GM21390 (cell line): ENCODE measurements around the gene ITIH4.

Experiments
- ATAC-seq: cut with Tn5 transposase; IDR thresholded peaks from one replicate; pipeline ENCODE4 v1.9.1; 2021; ENCODE audit not compliant: unreplicated experiment

ITIH4 gene

DNA sequence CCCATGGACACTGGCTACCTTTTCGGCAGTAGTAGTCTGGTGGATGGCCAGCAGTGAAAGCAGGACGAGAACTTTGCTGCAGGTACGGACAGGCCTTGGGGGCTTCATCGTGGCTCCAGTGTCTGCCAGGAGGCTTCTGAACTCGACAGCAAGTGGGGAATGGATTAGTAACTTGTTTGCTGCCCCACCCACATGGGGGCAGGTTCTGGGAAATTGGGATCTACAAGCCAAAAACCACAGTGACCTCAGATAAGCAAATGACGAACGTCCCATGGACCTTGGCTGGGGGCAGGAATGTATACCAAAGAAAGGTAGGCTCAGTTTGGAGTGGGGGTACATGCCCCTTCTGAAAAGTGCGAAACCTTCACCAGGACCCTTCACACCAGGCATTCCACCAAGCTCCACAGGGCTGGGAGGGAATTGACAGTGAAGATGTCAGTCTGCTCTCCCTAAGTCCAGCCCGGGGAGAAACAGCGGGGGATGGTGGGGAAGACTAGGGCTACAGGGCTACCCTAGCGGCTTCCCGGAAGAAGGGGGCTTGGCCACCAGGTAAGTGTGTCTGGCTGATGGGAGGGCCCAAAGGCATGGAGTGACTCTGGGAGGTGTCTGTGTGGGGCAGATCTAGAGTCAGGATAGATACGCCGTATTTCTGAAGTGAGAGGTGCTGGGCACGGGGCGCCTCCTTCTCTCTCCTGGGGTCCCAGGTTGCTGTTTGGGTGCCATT is at the start of gene ITIH4:
TSS of gene ITIH4 (minus strand) at position 138 of the 724 bp plus-strand sequence. CDS start at position 108, 30 bp downstream.
- ATAC-seq = no peak

DNA sequence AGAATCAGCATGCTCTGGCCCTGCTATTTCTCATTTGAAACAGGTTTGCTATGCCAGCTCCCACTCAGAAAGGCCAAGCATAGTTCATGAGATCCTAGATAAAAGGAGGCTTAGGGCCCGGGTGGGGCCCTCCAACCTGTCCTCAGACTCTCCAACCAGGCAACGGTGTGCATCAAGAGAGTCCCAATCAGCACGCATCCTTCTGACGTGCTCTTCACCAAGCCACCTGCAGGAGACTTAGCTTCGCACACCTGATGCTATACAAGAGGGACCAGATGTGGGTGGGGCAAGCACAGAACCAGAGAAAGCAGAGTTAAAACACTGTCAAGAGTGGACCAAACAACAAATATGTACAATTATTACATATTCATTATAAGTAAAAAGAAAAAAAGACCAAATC is 49.6 kb upstream of the ITIH4 start:
- ATAC-seq = no peak

- no peak for ATAC-seq
These were observed 49.1 kb upstream of the ITIH4 start for GRCh38 chr3:52879581-52879980.

GRCh38 chr3:52879090-52879489 is 48.6 kb upstream of the ITIH4 start:
- ATAC-seq = no peak

GRCh38 chr3:52877085-52877484 is 46.6 kb upstream of the ITIH4 start:
- ATAC-seq = no peak

DNA sequence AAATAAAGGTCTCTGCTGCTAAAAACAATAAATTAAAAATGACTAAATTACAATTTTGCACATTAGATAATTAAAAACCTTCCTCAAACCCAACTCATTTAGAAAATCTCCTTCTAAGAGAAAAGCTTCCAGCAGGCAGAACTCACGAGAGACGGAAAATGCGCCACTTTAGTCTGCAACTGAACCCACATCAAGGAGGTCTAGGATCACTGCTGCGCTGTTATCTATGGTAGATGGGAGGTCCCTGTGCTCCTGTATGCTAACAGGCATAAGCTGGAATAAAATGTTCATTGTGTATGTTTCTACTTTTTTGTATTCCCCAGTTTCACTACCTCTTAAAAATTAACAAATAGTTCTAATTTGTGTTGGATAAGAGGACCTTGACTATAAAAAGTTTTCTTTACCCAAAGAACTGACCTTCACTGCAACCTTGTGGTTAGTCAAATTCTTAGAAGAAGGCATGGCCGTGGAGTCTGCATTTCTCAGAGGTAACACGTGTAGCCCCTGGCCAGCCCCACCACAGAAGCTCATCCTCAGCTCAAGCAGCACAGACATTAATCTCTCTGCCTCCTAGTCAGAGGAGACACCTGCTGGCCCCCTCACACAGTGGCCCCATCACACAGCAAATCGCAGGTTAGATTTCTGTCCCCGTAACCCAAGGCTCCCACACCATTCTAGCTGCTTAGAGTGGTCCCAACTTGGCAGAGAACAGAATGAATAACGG is 44.6 kb upstream of the ITIH4 start:
- ATAC-seq = no peak

DNA sequence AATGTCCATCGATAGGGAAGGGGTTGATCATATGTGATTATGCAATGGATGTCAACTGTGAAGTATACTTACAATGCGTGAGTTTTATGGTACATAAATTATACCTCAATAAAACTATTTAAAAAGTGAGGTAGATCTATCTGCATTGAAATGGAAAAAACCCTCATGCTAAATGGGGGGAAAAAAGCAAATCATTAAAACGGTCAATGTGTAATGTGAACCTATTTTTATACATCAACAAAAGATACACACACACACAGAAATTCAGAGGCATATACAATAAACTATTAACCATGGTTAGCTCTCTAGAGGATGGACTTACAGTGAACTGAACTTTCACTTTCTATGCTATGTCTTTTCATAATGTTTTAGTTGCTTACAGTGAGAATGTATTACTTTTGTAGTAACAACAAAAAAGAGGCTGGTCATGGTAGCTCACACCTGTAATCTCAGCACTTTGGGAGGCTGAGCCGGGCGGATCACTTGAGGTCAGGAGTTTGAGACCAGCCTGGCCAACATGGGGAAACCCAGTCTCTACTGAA is 43.8 kb upstream of the ITIH4 start:
- no peak for ATAC-seq

- no peak for ATAC-seq
These were observed 43.1 kb upstream of the ITIH4 start for GRCh38 chr3:52873433-52874159.

- no peak for ATAC-seq
These were observed 41.8 kb upstream of the ITIH4 start for GRCh38 chr3:52872245-52872644.

GRCh38 chr3:52871761-52872160 is 41.3 kb upstream of the ITIH4 start:
- ATAC-seq = no peak

DNA sequence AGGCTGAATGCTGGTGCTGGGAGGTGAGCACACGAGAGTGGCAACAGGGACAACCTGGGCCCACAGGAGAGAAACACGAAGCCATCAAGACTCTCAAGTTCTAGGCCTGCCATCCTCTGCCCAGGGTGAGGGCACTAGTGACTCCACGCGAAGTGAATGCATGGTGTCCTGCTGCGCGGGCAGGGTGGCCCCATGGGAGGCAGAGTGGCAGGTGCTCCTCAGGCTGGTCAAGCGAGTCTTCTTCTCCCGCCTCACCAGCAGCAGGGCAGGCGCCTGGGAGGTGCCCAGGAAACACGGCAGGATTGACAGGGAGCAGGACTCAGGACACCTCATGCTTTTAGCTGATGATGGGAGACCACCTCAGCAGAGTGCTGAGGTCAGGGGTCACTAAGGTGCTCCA is 40.0 kb upstream of the ITIH4 start:
- no peak for ATAC-seq

- no peak for ATAC-seq
These were observed 36.0 kb upstream of the ITIH4 start for GRCh38 chr3:52866427-52866826.

GRCh38 chr3:52865994-52866393 is 35.5 kb upstream of the ITIH4 start:
- no peak for ATAC-seq

DNA sequence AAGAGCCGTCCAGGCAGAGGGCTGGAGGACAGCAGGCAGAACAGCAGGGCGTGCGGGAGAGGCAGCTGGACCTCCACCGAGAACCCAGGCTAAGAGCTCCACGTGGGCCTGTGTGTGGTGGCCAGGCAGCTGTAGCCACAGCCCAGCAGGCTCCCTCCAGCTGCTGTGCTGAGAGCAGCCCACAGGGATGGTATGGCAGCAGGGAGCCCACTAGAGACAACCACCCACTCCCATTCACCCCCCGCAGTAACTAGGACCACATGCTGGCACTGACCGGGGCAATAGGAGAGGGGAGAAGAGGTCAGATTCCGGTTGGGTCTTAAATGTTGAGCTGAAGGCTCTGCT is 29.9 kb upstream of the ITIH4 start:
- no peak for ATAC-seq

GRCh38 chr3:52859686-52860423 is 29.4 kb upstream of the ITIH4 start:
- no peak for ATAC-seq

DNA sequence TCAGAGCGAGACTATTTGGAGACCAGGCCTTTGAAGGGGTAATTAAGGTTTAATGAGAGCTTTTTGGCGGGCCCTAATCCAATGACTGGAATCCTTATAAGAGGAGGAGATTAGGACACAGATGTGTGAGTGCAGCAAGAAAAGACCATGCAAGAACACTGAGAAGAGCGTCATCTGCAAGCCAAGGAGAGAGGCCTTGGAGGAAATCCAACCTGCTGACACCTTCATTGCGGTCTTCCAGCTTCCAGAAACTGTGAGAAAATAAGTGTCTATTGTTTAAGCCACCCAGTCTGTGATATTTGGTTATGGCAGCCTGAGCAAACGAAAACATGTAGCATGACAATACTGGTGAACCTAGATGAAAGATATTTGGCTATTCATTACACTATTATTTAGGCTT is 27.4 kb upstream of the ITIH4 start:
- ATAC-seq = no peak

- ATAC-seq = no peak
These were observed 26.7 kb upstream of the ITIH4 start for GRCh38 chr3:52857133-52857532.

GRCh38 chr3:52856666-52857065 is 26.2 kb upstream of the ITIH4 start:
- ATAC-seq = no peak

GRCh38 chr3:52854013-52854412 is 23.5 kb upstream of the ITIH4 start:
- ATAC-seq = no peak

DNA sequence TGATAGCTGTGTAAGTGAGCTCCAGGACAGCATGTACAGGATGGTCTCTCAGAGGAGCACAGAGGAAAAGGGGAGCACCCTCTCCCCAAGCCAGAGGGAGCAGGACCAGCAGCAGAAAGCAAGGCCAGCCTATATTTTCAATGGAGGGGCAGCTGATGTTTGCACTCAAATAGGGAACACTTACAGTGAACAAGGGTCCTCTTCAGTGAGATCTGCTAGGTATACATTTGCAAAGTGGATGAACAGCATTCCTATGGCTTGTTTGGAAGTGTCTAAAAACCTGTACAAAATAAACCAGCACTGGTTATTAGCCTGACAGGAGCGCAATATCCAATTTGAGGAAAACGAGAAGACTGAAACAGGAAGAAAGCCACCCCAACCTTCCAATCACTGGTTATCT is 21.9 kb upstream of the ITIH4 start:
- no peak for ATAC-seq

DNA sequence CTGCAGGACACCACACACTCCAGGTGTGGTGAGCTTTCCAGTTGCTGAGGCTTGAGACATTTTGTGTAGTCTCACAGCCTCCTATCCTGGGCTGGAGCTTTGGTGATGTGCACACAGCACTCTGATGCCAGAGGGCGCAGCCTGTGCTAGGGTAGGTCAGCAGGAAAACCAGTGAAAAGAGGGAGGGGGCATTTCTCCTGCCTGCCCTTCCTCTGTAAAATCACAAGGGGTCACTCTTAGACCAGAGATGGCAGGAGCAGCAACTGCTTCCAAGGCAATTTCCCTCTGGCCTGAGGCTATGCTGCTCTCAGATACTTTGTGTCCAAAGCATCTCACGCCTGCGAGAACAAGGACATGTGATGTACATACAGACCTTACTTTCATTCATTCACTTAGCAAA is 20.9 kb upstream of the ITIH4 start:
- no peak for ATAC-seq
